Mesendoderm (in vitro differentiated cells): Measurements from ENCODE around the gene PGLYRP2. TPM values are rescaled to one million over a fixed set of nuclear protein-coding genes. Genes with fewer than 3 reads are reported as not detected.

Experiments used
- DNase-seq: peaks from one replicate; pipeline ENCODE4 v3.0.0; 2013
- H2AK5ac ChIP-seq: 2 replicates; pipeline ENCODE4 v1.6.1; 2013; ENCODE audit warnings: low read length, inconsistent platforms
- H2BK120ac ChIP-seq: 2 replicates; pipeline ENCODE4 v1.6.1; 2013; ENCODE audit warnings: low read depth, mild to moderate bottlenecking, low read length, moderate library complexity, mixed read lengths
- H2BK15ac ChIP-seq: replicated peaks from 2 replicates; pipeline ENCODE4 v1.6.1; 2013; ENCODE audit warnings: low read depth, mild to moderate bottlenecking, moderate library complexity
- H2BK5ac ChIP-seq: 2 replicates; pipeline ENCODE4 v1.6.1; 2013; ENCODE audit warnings: low read length, inconsistent platforms
- H3K18ac ChIP-seq: 2 replicates; pipeline ENCODE4 v1.6.1; 2013; ENCODE audit warnings: mild to moderate bottlenecking, low read length, mixed read lengths
- H3K23ac ChIP-seq: one replicate; pipeline ENCODE4 v1.6.1; 2013; ENCODE audit warnings: low read length
- H3K27ac ChIP-seq: 2 replicates; pipeline ENCODE4 v1.5.1; 2013; ENCODE audit warnings: low read depth, mild to moderate bottlenecking, inconsistent platforms, low read length, moderate library complexity
- H3K27me3 ChIP-seq: 2 replicates; pipeline ENCODE4 v1.6.1; 2013; ENCODE audit warnings: low read length, control low read depth, mild to moderate bottlenecking, inconsistent platforms; ENCODE audit not compliant: insufficient read depth, poor library complexity
- H3K36me3 ChIP-seq: 2 replicates; pipeline ENCODE4 v1.6.1; 2013; ENCODE audit warnings: low read length, inconsistent platforms; ENCODE audit not compliant: control insufficient read depth, insufficient read depth
- H3K4ac ChIP-seq: one replicate; pipeline ENCODE4 v1.6.1; 2013; ENCODE audit warnings: low read depth, mild to moderate bottlenecking, low read length, moderate library complexity
- H3K4me1 ChIP-seq: 2 replicates; pipeline ENCODE4 v1.6.1; 2013; ENCODE audit warnings: low read depth, low read length, inconsistent platforms; ENCODE audit not compliant: control insufficient read depth
- H3K4me2 ChIP-seq: 2 replicates; pipeline ENCODE4 v1.6.1; 2013; ENCODE audit warnings: low read length
- H3K4me3 ChIP-seq: 2 replicates; pipeline ENCODE4 v1.5.1; 2013; ENCODE audit warnings: mild to moderate bottlenecking, low read length
- H3K56ac ChIP-seq: one replicate; pipeline ENCODE4 v1.6.1; 2013; ENCODE audit warnings: low read length
- H3K79me1 ChIP-seq: 2 replicates; pipeline ENCODE4 v1.6.1; 2013; ENCODE audit warnings: low read length, inconsistent platforms
- H3K79me2 ChIP-seq: 2 replicates; pipeline ENCODE4 v1.6.1; 2013; ENCODE audit warnings: mild to moderate bottlenecking, low read length; ENCODE audit not compliant: control insufficient read depth, insufficient read depth
- H3K9ac ChIP-seq: 2 replicates; pipeline ENCODE4 v1.6.1; 2013; ENCODE audit warnings: low read length, inconsistent platforms
- H4K5ac ChIP-seq: one replicate; pipeline ENCODE4 v1.6.1; 2013; ENCODE audit warnings: low read length
- H4K8ac ChIP-seq: one replicate; pipeline ENCODE4 v1.6.1; 2013; ENCODE audit warnings: low read depth, mild to moderate bottlenecking, control low read depth, low read length, moderate library complexity
- WGBS: extraction: QIAGEN DNeasy Blood & Tissue Kit; methylation state at CpG from one replicate; pipeline ENCODE4 v1.1.7; 2013; ENCODE audit warnings: low lambda C conversion rate, missing lambda C conversion rate; ENCODE audit not compliant: insufficient coverage; ENCODE audit errors: extremely low coverage; 5-methylcytosine and 5-hydroxymethylcytosine counted together
- polyA plus RNA-seq, 2 experiments: library from polyadenylated mRNA; stranded (reverse); fragments of 200-250 nt; gene quantifications; one replicate each; pipeline ENCODE4 v1.2.3, GENCODE V29; 2013

The PGLYRP2 gene
- polyA plus RNA-seq (2013, experiment 1 of 2): not detected
- polyA plus RNA-seq (2013, experiment 2 of 2): not detected

GRCh38 chr19:15479391-15480345 is at the start of gene PGLYRP2:
Gene PGLYRP2, minus strand, starts transcription at chr19:15479501. Its CDS starts 130 bp downstream, at chr19:15479371.
- H3K4ac ChIP-seq: no peak within 1 kb of the TSS
- no peak for DNase-seq
- WGBS: no CpG with 5 or more reads among the region's 16 CpGs

GRCh38 chr19:15527705-15528104 is 48.4 kb upstream of the PGLYRP2 start:
- Histone ChIP-seq H3K36me3 (no peaks in the 10 kb centered on the region), H3K79me2 (no peaks in the 10 kb centered on the region), H3K4ac (no peak overlapping the region), H4K5ac (no peak overlapping the region), H3K27me3 (no peaks in the 10 kb centered on the region), H2BK5ac (no peak overlapping the region), H3K9ac (no peak overlapping the region), H2AK5ac (no peak overlapping the region), H4K8ac (no peak overlapping the region), H3K27ac (no peak overlapping the region), H3K4me3 (no peak overlapping the region), H3K79me1 (no peaks in the 10 kb centered on the region), H3K4me1 (no peaks in the 10 kb centered on the region), H3K4me2 (no peak overlapping the region), H3K23ac (no peak overlapping the region), H3K56ac (no peak overlapping the region), H2BK15ac (no peak overlapping the region), H2BK120ac (no peak overlapping the region), H3K18ac (no peak overlapping the region)
- DNase-seq: no peak
- WGBS: no CpG with 5 or more reads among the region's 3 CpGs

More at GRCh38 chr19:15479391-15480345, at the start of gene PGLYRP2:
- H3K4me3 ChIP-seq: no peak within 1 kb of the TSS
- no peak within 1 kb of the TSS for H3K4me2 ChIP-seq
- no peak within 1 kb of the TSS for H4K8ac ChIP-seq
- no peaks in the 10 kb centered on the region for H3K27me3 ChIP-seq
- H3K79me1 ChIP-seq: no peaks in the 10 kb centered on the region
- H4K5ac ChIP-seq: no peak within 1 kb of the TSS
- H3K27ac ChIP-seq: no peak within 1 kb of the TSS
- H3K79me2 ChIP-seq: no peaks in the 10 kb centered on the region
- H2BK5ac ChIP-seq: no peak within 1 kb of the TSS
- H3K9ac ChIP-seq: no peak within 1 kb of the TSS
- H2BK15ac ChIP-seq: no peak within 1 kb of the TSS
- H3K36me3 ChIP-seq: no peaks in the 10 kb centered on the region
- H3K23ac ChIP-seq: no peak within 1 kb of the TSS
- no peak within 1 kb of the TSS for H3K56ac ChIP-seq
- no peak within 1 kb of the TSS for H2BK120ac ChIP-seq
- H2AK5ac ChIP-seq: no peak within 1 kb of the TSS
- no peak within 1 kb of the TSS for H3K18ac ChIP-seq
- no peaks in the 10 kb centered on the region for H3K4me1 ChIP-seq

- H4K8ac ChIP-seq: no peak overlapping the region
- no peaks in the 10 kb centered on the region for H3K27me3 ChIP-seq
- no peak overlapping the region for H3K4me3 ChIP-seq
- H3K4me1 ChIP-seq: no peaks in the 10 kb centered on the region
- no peak overlapping the region for H2BK5ac ChIP-seq
- H2BK15ac ChIP-seq: no peak overlapping the region
- no peaks in the 10 kb centered on the region for H3K36me3 ChIP-seq
- H2AK5ac ChIP-seq: no peak overlapping the region
- no peak overlapping the region for H3K27ac ChIP-seq
- no peaks in the 10 kb centered on the region for H3K79me2 ChIP-seq
- no peak overlapping the region for H3K18ac ChIP-seq
- H3K4me2 ChIP-seq: no peak overlapping the region
- H3K9ac ChIP-seq: no peak overlapping the region
- H3K79me1 ChIP-seq: no peaks in the 10 kb centered on the region
- no peak overlapping the region for H3K56ac ChIP-seq
- no peak for DNase-seq
- no peak overlapping the region for H3K23ac ChIP-seq
- H3K4ac ChIP-seq: no peak overlapping the region
- no peak overlapping the region for H4K5ac ChIP-seq
- WGBS: no CpG with 5 or more reads among the region's 2 CpGs
- no peak overlapping the region for H2BK120ac ChIP-seq
Measured at GRCh38 chr19:15526408-15526807, 47.1 kb upstream of the PGLYRP2 start.

- H3K23ac ChIP-seq: no peak overlapping the region
- H3K27me3 ChIP-seq: no peaks in the 10 kb centered on the region
- H3K4me2 ChIP-seq: no peak overlapping the region
- no peaks in the 10 kb centered on the region for H3K79me2 ChIP-seq
- no peak overlapping the region for H3K27ac ChIP-seq
- DNase-seq: no peak
- H3K56ac ChIP-seq: no peak overlapping the region
- no peak overlapping the region for H3K9ac ChIP-seq
- H3K79me1 ChIP-seq: no peaks in the 10 kb centered on the region
- no peak overlapping the region for H3K4me3 ChIP-seq
- H3K4me1 ChIP-seq: no peaks in the 10 kb centered on the region
- no peak overlapping the region for H3K18ac ChIP-seq
- no CpG with 5 or more reads among the region's 15 CpGs for WGBS
- no peak overlapping the region for H4K5ac ChIP-seq
- no peak overlapping the region for H2BK120ac ChIP-seq
- H3K36me3 ChIP-seq: no peaks in the 10 kb centered on the region
- no peak overlapping the region for H2BK15ac ChIP-seq
- H3K4ac ChIP-seq: no peak overlapping the region
- H4K8ac ChIP-seq: no peak overlapping the region
- no peak overlapping the region for H2AK5ac ChIP-seq
- H2BK5ac ChIP-seq: no peak overlapping the region
Measured at GRCh38 chr19:15525291-15525690, 46.0 kb upstream of the PGLYRP2 start.

GRCh38 chr19:15524781-15525180 is 45.5 kb upstream of the PGLYRP2 start:
- Histone ChIP-seq H3K4me1 (no peaks in the 10 kb centered on the region), H4K5ac (no peak overlapping the region), H4K8ac (no peak overlapping the region), H3K4me2 (no peak overlapping the region), H3K36me3 (no peaks in the 10 kb centered on the region), H3K9ac (no peak overlapping the region), H3K4me3 (no peak overlapping the region), H2BK15ac (no peak overlapping the region), H3K79me1 (no peaks in the 10 kb centered on the region), H3K4ac (no peak overlapping the region), H3K56ac (no peak overlapping the region), H3K79me2 (no peaks in the 10 kb centered on the region), H3K23ac (no peak overlapping the region), H3K18ac (no peak overlapping the region), H2BK5ac (no peak overlapping the region), H3K27me3 (no peaks in the 10 kb centered on the region), H2AK5ac (no peak overlapping the region), H3K27ac (no peak overlapping the region), H2BK120ac (no peak overlapping the region)
- WGBS: no CpG with 5 or more reads among the region's 5 CpGs
- DNase-seq: no peak
